H9 (cell line): Measurements from ENCODE around the gene MRPS14. TPM values are rescaled to one million over a fixed set of nuclear protein-coding genes. Genes with fewer than 3 reads are reported as not detected.
A peak's percentile ranks its signal among the peaks of the same experiment; 100 is the strongest.

Experiments
- DNase-seq: peaks from one replicate; pipeline ENCODE4 v3.0.0-alpha.2; 2017
- H2AFZ ChIP-seq: one replicate; pipeline ENCODE4 v1.6.1; 2013; ENCODE audit warnings: mild to moderate bottlenecking, low read length, control low read depth, moderate library complexity
- H2AK5ac ChIP-seq: 2 replicates; pipeline ENCODE4 v1.6.1; 2013; ENCODE audit warnings: low read length, control low read depth, mixed read lengths; ENCODE audit not compliant: insufficient read length
- H2BK120ac ChIP-seq: one replicate; pipeline ENCODE4 v1.6.1; 2013; ENCODE audit warnings: low read depth, mild to moderate bottlenecking, low read length, control low read depth, inconsistent platforms; ENCODE audit not compliant: poor library complexity, severe bottlenecking
- H2BK12ac ChIP-seq: 2 replicates; pipeline ENCODE4 v1.6.1; 2013; ENCODE audit warnings: low read length, control low read depth, mixed read lengths, low read depth; ENCODE audit not compliant: insufficient read length
- H2BK15ac ChIP-seq: 2 replicates; pipeline ENCODE4 v1.6.1; 2013; ENCODE audit warnings: low read depth, low read length, control low read depth
- H2BK20ac ChIP-seq: one replicate; pipeline ENCODE4 v1.6.1; 2013; ENCODE audit warnings: low read depth, mild to moderate bottlenecking, low read length, control low read depth, inconsistent platforms; ENCODE audit not compliant: poor library complexity, severe bottlenecking
- H2BK5ac ChIP-seq: 2 replicates; pipeline ENCODE4 v1.6.1; 2013; ENCODE audit warnings: low read length, control low read depth, mixed read lengths; ENCODE audit not compliant: insufficient read length
- H3K14ac ChIP-seq: 2 replicates; pipeline ENCODE4 v1.6.1; 2013; ENCODE audit warnings: low read length, control low read depth; ENCODE audit not compliant: insufficient read depth
- H3K18ac ChIP-seq: 2 replicates; pipeline ENCODE4 v1.6.1; 2013; ENCODE audit warnings: low read depth, mild to moderate bottlenecking, mixed read lengths, low read length, control low read depth; ENCODE audit not compliant: insufficient read length
- H3K23ac ChIP-seq: 2 replicates; pipeline ENCODE4 v1.6.1; 2013; ENCODE audit warnings: low read length, control low read depth, mixed read lengths, low read depth; ENCODE audit not compliant: insufficient read length
- H3K23me2 ChIP-seq: 2 replicates; pipeline ENCODE4 v1.6.1; 2013; ENCODE audit warnings: low read depth, mild to moderate bottlenecking, mixed read lengths, low read length, control low read depth; ENCODE audit not compliant: insufficient read length, poor library complexity, severe bottlenecking
- H3K27ac ChIP-seq: 2 replicates; pipeline ENCODE4 v1.5.1; 2013; ENCODE audit warnings: low read length, control low read depth, mixed read lengths, low read depth; ENCODE audit not compliant: insufficient read length
- H3K27me3 ChIP-seq: 2 replicates; pipeline ENCODE4 v1.6.1; 2013; ENCODE audit warnings: low read length, control low read depth, inconsistent platforms; ENCODE audit not compliant: insufficient read depth
- H3K4ac ChIP-seq: 2 replicates; pipeline ENCODE4 v1.6.1; 2013; ENCODE audit warnings: low read depth, mild to moderate bottlenecking, control low read depth, inconsistent platforms, low read length, moderate library complexity
- H3K4me1 ChIP-seq: 2 replicates; pipeline ENCODE4 v1.6.1; 2013; ENCODE audit warnings: low read length, control low read depth, inconsistent platforms; ENCODE audit not compliant: insufficient read depth
- H3K4me2 ChIP-seq: 2 replicates; pipeline ENCODE4 v1.6.1; 2013; ENCODE audit warnings: low read length, control low read depth, mixed read lengths; ENCODE audit not compliant: insufficient read length, insufficient read depth
- H3K56ac ChIP-seq: 2 replicates; pipeline ENCODE4 v1.6.1; 2013; ENCODE audit warnings: low read depth, mild to moderate bottlenecking, mixed read lengths, low read length, control low read depth; ENCODE audit not compliant: insufficient read length
- H3K79me1 ChIP-seq: 2 replicates; pipeline ENCODE4 v1.6.1; 2013; ENCODE audit warnings: low read depth, mild to moderate bottlenecking, moderate library complexity, low read length, control low read depth, inconsistent platforms; ENCODE audit not compliant: insufficient read depth, poor library complexity, severe bottlenecking
- H3K79me2 ChIP-seq: 2 replicates; pipeline ENCODE4 v1.6.1; 2013; ENCODE audit warnings: low read length, control low read depth, inconsistent platforms; ENCODE audit not compliant: insufficient read depth
- H3K9ac ChIP-seq: 2 replicates; pipeline ENCODE4 v1.6.1; 2013; ENCODE audit warnings: low read length, control low read depth, mixed read lengths; ENCODE audit not compliant: insufficient read length; ENCODE audit errors: extremely low read depth
- H3K9me3 ChIP-seq: one replicate; pipeline ENCODE4 v1.6.1; 2013; ENCODE audit warnings: low read depth, low read length, inconsistent platforms; ENCODE audit not compliant: control insufficient read depth
- H3T11ph ChIP-seq: one replicate; pipeline ENCODE4 v1.6.1; 2013; ENCODE audit warnings: mild to moderate bottlenecking, low read length, control low read depth, inconsistent platforms
- H4K20me1 ChIP-seq: one replicate; pipeline ENCODE4 v1.6.1; 2013; ENCODE audit not compliant: control insufficient read depth, insufficient read length, insufficient read depth
- H4K5ac ChIP-seq: 2 replicates; pipeline ENCODE4 v1.6.1; 2013; ENCODE audit warnings: low read depth, mild to moderate bottlenecking, mixed read lengths, low read length, control low read depth; ENCODE audit not compliant: insufficient read length
- H4K8ac ChIP-seq: replicated peaks from 2 replicates; pipeline ENCODE4 v1.6.1; 2013; ENCODE audit warnings: low read length, control low read depth, mixed read lengths, low read depth; ENCODE audit not compliant: insufficient read length
- H4K91ac ChIP-seq: 2 replicates; pipeline ENCODE4 v1.6.1; 2013; ENCODE audit warnings: low read depth, mild to moderate bottlenecking, moderate library complexity, mixed read lengths, low read length, control low read depth; ENCODE audit not compliant: insufficient read length
- H3K27ac Mint-ChIP-seq, 3 experiments: 2 replicates in 2 of 3; 3 replicates in 1 of 3; pipeline ENCODE4 v1.8.0; 2020 to 2021; ENCODE audit warnings: mixed read lengths in 3 of 3, mild to moderate bottlenecking in 1 of 3, moderate library complexity in 1 of 3
- H3K27me3 Mint-ChIP-seq: 2 replicates; pipeline ENCODE4 v1.8.0; 2021; ENCODE audit warnings: low read depth, mild to moderate bottlenecking, moderate library complexity, mixed read lengths
- H3K36me3 Mint-ChIP-seq, 3 experiments: 2 replicates in 2 of 3; 3 replicates in 1 of 3; pipeline ENCODE4 v1.8.0; 2020 to 2021; ENCODE audit warnings: low read depth in 3 of 3, mixed read lengths in 3 of 3; ENCODE audit not compliant: insufficient read depth in 1 of 3
- H3K4me1 Mint-ChIP-seq, 2 experiments: 2 replicates each; pipeline ENCODE4 v1.8.0; 2020; ENCODE audit warnings: mixed read lengths in 2 of 2
- H3K4me3 Mint-ChIP-seq, 2 experiments: 2 replicates in 1 of 2; 3 replicates in 1 of 2; pipeline ENCODE4 v1.8.0; 2020 to 2021; ENCODE audit warnings: mild to moderate bottlenecking in 2 of 2, mixed read lengths in 2 of 2, moderate library complexity in 1 of 2
- H3K9me3 Mint-ChIP-seq, 2 experiments: 2 replicates in 1 of 2; 3 replicates in 1 of 2; pipeline ENCODE4 v1.8.0; 2020; ENCODE audit warnings: mild to moderate bottlenecking in 2 of 2, mixed read lengths in 2 of 2, moderate library complexity in 1 of 2
- CTCF ChIP-seq: fragments of 200-600 bp; sonication (generic); conservative IDR thresholded peaks from 3 replicates; pipeline ENCODE4 v1.8.0; 2021; ENCODE audit warnings: antibody characterized with exemption, mild to moderate bottlenecking
- WGBS: extraction: QIAGEN DNeasy Blood & Tissue Kit; methylation state at CpG from one replicate; pipeline ENCODE4 v1.1.7; 2013; ENCODE audit warnings: missing lambda C conversion rate, low lambda C conversion rate, mixed read lengths; ENCODE audit not compliant: insufficient read length; ENCODE audit errors: extremely low coverage; 5-methylcytosine and 5-hydroxymethylcytosine counted together
- total RNA-seq: library from RNA; stranded (reverse); gene quantifications from 2 replicates; pipeline ENCODE4 v1.2.1, GENCODE V29; 2021

MRPS14 gene
- total RNA-seq, 1 experiment from 2014 or later, result 30.6 TPM

DNA sequence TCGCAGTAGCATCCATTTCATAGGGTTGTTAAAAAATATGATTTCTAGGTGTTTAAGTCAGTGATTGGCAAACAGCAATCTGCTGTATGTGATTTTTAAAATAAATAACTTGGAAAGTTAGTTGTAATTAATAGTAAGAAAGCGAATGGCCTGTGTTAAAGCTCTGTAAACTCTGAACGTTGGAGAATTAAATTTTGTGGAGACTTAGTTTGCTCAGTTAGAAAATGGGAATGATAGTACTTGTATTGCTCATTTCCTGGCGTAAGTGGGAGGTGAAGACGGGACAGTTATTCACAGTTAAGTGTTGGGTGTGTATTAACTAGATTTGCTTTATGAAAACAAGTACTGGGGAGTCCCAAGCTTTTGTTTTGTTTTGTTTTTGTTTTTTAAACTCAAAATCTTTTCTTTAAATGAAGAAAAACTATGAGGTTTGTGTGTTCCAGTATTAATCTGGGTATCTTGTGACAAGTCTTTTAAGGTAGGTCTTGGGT lies 22.5 kb downstream of the MRPS14 start:
- Mint-ChIP-seq H3K9me3 (no peaks in the 10 kb centered on the region), H3K27me3 (no peaks in the 10 kb centered on the region), H3K4me1 (peaks cover 30 to 31% of the 10 kb centered on the region in 2 experiments), H3K36me3 (peaks cover 8 to 18% (median 13%) of the 10 kb centered on the region in 3 experiments; a peak in 6 of 7 replicates), H3K27ac (peak overlapping the region; percentile 21 to 96 (median 95); a peak in 6 of 7 replicates), H3K4me3 (no peak overlapping the region; a peak in 1 of 5 replicates)
- no peak overlapping the region for H2BK20ac ChIP-seq
- no peak overlapping the region for H3K27ac ChIP-seq
- H3T11ph ChIP-seq, result no peak overlapping the region
- no peak overlapping the region for H3K14ac ChIP-seq
- no peak overlapping the region for H2BK5ac ChIP-seq
- 100% methylated on average over 1 of the region's 5 CpGs for WGBS
- H4K91ac ChIP-seq, result no peak overlapping the region
- H3K56ac ChIP-seq, result no peak overlapping the region
- peak overlapping the region; percentile 80 for H3K4me2 ChIP-seq
- H4K5ac ChIP-seq, result no peak overlapping the region
- H3K23ac ChIP-seq, result no peak overlapping the region
- DNase-seq, result no peak
- H3K9ac ChIP-seq, result peak overlapping the region; percentile 87
- H4K8ac ChIP-seq, result no peak overlapping the region
- H2BK120ac ChIP-seq, result no peak overlapping the region
- TF ChIP-seq CTCF, result no peak
- H3K79me2 ChIP-seq, result peaks cover 40% of the 10 kb centered on the region; the same call in 1 of the 2 replicates
- no peaks in the 10 kb centered on the region for H3K4me1 ChIP-seq
- H3K4ac ChIP-seq, result no peak overlapping the region
- H2BK15ac ChIP-seq, result no peak overlapping the region
- no peaks in the 10 kb centered on the region for H4K20me1 ChIP-seq
- no peaks in the 10 kb centered on the region for H3K79me1 ChIP-seq
- H2BK12ac ChIP-seq, result no peak overlapping the region
- no peak overlapping the region for H2AK5ac ChIP-seq
- peaks cover 5% of the 10 kb centered on the region for H3K23me2 ChIP-seq
- no peak overlapping the region for H3K18ac ChIP-seq
- no peaks in the 10 kb centered on the region for H3K27me3 ChIP-seq
- H3K9me3 ChIP-seq, result no peaks in the 10 kb centered on the region
- no peak overlapping the region for H2AFZ ChIP-seq
